ENCODE results near the gene SYNDIG1.

Gene SYNDIG1

DNA sequence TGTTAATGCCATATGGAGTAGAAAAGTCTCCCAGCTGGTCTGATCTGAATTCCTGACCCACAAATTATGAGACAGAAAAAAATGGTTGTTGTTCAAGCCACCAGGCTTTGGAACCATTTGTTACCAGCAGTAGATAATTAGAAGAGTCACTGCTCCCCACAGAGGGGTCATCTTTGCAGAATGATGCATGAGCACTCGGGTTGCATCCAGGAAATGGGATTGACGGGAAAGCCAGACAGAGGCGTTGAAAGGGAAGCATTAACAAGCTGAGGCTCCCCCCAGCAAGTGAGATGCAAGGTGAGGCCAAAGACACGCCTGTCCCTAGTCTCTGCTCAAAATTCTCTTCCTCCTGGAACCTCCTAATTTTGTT is 182.5 kb downstream of the SYNDIG1 start:
- no peak for FAIRE-seq
- no peak for DNase-seq (ENCODE audit: low spot score)

GRCh38 chr20:24653306-24653705 is 183.9 kb downstream of the SYNDIG1 start:
- FAIRE-seq (no peak), DNase-seq (ENCODE audit: low spot score) (no peak)

- FAIRE-seq: no peak
- no peak for DNase-seq (ENCODE audit: low spot score)
These were observed 185.0 kb downstream of the SYNDIG1 start for GRCh38 chr20:24654425-24654824.

DNA sequence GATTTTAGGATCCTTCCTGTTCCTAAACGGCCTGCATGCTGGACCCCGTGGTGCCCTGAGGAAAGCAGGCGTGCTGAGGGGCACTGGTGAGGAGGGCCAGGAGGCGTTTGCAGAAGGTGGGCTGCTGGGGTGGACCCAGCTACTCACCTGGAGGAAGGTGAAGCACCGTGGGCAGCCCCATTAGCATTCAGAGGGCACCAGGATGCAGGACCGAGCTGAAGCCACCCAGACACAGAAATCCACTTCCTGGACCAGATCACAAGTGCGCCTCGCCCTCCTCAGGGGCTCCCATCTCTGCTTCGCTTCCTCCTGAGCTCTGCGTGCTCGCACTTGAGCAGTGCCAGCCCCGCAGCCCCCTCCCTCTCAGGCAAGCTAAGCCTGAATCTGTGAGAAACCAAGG is 187.0 kb downstream of the SYNDIG1 start:
- DNase-seq (ENCODE audit: low spot score) (no peak), FAIRE-seq (no peak)

DNA sequence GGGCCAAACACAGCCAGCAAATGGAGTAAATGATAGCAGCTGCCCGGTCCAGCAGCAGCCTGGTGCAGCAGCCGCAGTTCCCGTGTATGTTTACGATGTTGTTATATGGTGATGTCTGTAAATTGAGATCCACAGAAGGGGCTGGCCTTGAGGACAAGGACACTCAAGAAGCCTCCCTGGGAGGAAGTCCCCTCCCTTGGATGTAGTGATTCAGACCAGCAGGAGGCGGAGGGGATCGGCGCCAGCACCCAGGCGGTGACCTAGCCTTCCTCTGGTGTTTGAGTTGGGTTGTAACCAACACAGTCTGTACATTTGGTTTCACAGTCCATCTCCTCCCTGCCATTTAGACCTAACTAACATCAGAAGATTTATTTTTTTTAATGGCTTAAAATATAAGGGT is 187.8 kb downstream of the SYNDIG1 start:
- FAIRE-seq: no peak
- DNase-seq (ENCODE audit: low spot score): no peak

- FAIRE-seq: no peak
- no peak for DNase-seq (ENCODE audit: low spot score)
These were observed 188.6 kb downstream of the SYNDIG1 start for GRCh38 chr20:24657878-24658620.

DNA sequence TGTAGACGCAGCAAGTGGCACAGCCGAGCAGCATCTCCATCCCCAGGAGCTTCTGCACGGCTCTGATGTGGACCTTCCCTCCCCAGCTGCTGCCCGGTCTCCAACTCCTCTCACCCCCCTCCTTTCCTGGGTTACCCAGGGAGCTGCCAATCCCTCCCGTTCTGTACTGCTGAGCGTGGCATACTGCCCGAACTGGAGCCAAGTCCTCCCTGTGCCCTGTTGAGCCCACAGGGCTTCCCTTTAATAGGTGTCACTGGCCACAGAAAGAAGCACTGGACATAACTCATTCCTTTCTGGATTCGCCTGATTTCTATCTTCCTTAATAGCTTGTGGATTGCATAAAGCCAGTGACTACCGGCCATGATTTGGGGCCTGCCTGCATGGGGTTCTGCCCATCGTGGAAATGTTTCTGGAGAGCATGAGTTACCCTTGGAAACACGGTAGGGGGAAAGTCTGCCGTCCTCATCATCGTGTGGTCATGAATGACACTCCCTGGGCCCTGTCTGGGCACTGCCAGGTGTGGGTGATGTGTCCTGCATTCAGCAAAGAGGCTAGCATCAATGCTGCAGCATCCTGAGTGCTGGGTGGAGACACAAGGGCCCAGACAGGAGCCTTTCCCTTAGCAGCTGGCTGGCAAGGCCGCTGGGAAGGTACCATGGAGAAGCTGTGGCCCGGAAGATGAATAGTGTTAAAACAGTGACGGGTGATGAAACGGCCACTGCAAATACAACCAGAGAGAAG is 189.7 kb downstream of the SYNDIG1 start:
- no peak for DNase-seq (ENCODE audit: low spot score)
- FAIRE-seq: no peak

- no peak for FAIRE-seq
- DNase-seq (ENCODE audit: low spot score): no peak
These were observed 190.4 kb downstream of the SYNDIG1 start for GRCh38 chr20:24659835-24660234.

DNA sequence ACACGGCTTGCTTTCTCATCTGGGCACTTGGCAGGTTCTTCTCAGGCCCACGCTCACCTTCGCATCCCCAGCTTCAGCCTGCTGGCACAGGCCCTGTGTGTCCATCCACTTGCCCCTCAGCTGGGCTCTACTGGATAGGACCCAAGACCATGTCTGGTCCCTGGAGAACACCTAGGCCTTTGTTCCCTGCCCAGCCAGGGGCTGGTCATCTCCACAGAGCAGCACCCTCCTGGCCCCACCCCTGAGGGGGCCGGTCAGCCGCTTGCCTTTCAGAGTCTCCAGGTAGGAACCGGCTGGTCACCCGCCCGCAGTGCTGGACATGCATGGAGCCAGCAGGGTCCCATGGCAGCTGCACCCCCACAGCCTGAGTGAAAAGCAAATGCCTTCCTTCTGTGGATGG is 191.2 kb downstream of the SYNDIG1 start:
- no peak for FAIRE-seq
- DNase-seq (ENCODE audit: low spot score): no peak

- no peak for FAIRE-seq
- DNase-seq (ENCODE audit: low spot score): no peak
These were observed 191.8 kb downstream of the SYNDIG1 start for GRCh38 chr20:24661255-24661654.

- DNase-seq (ENCODE audit: low spot score): no peak
- FAIRE-seq: no peak
These were observed 192.9 kb downstream of the SYNDIG1 start for GRCh38 chr20:24662322-24662721.

DNA sequence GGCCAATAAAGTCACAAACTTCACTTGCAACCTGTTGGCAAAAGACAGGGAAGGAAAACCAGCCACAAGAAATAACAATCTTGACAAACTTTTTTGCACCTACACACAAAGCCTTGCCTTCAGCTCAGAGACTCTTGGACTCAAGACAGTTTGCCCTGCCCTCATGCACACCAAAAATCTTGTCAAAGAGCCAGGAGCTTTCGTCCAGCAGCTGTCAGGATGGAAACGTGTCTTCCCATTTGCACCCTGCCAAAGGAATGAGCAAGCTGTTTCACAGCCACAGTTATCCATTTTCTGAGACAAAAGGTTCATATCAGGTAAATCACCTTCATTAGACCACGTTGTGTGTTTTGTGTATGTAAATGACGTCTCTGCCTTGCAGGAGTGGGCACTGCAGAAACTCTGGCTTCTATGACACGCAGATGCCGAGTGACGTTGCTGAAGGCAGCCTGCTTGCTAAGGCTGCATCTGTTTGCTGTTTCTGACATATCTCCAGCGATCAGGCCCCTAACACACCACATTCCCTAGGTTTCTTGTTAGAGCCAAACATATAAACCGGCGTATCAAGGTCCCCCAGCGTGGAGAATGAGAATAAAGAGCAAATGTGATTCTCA is 193.4 kb downstream of the SYNDIG1 start:
- no peak for FAIRE-seq
- no peak for DNase-seq (ENCODE audit: low spot score)

DNA sequence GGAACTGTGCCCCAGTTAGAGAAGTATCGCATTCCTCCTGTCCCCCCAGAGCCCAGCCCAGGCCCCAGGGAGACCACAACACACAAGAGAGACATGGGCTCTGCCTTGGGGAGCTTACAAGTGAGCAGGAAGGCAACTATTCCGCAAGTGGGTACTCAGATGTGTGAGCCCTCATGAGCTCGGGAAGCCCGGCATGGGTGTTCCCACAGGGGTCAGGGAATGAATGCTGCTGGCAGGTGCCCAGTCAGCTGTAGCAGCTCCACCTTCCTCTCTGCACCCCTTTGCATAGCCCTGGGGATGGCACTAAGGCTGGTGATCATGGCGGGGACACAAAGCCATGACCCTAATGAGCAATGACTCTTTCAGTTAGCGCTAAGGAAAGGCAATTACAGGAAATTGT is 194.1 kb downstream of the SYNDIG1 start:
- DNase-seq (ENCODE audit: low spot score) (no peak), FAIRE-seq (no peak)

GRCh38 chr20:24664266-24664986 is 195.0 kb downstream of the SYNDIG1 start:
- DNase-seq (ENCODE audit: low spot score) (no peak), FAIRE-seq (no peak)

DNA sequence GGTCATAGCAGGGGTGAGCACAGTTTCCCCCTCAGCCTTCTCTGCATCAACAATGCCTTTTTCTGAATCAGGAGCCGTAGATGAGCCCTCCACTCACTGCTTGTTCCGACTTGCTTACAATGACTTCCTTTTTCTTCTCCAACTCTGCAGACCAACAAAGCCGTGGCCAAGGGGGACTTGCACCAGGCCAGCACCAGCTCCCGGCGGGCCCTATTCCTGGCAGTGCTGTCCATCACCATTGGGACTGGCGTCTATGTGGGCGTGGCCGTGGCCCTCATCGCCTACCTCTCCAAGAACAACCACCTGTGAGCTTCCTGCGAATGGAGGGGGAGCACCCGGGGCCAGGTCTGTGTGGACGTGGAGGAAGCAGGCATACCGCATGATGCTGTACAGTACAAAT is 195.8 kb downstream of the SYNDIG1 start:
- FAIRE-seq (no peak), DNase-seq (ENCODE audit: low spot score) (no peak)

GRCh38 chr20:24665741-24666191 is 196.3 kb downstream of the SYNDIG1 start:
- DNase-seq (ENCODE audit: low spot score): no peak
- FAIRE-seq: no peak

GRCh38 chr20:24667689-24668383 is 198.4 kb downstream of the SYNDIG1 start:
- DNase-seq (ENCODE audit: low spot score) (no peak), FAIRE-seq (no peak)

DNA sequence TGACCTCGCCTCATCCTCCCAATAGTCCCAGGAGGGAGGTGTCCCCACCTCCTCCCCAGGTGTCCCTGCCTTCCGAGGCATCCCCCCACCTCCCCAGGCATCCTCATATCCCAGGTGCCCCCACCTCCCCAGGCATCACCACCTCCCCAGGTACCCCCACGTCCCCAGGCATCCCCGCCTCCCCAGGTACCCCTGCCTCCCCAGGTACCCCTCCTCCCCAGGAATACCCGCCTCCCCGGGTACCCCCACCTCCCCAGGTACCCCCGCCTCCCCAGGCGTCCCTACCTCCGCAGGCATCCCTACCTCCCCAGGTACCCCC is 198.9 kb downstream of the SYNDIG1 start:
- no peak for FAIRE-seq
- DNase-seq (ENCODE audit: low spot score): no peak

DNA sequence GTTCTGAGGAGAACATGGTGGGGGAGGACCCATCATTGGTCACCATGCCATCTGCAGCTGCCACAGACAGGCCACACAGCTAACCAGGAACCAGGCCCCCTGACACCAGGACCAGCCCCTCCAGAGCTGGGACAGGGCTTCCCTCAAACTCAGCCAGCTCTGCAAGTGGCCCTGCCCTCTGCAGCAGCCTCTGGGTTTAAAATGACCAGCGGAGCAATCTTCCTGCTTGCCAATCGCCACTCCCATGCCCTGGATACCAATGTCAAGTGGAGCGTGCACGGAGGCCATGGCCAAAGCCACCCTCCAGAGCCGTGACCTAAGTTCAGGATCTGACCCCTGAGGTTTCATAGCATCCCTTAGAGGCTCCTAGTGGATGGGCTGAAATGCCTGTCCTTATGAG is 199.4 kb downstream of the SYNDIG1 start:
- FAIRE-seq (no peak), DNase-seq (ENCODE audit: low spot score) (no peak)

GRCh38 chr20:24669701-24670100 is 200.3 kb downstream of the SYNDIG1 start:
- DNase-seq (ENCODE audit: low spot score) (no peak), FAIRE-seq (no peak)

DNA sequence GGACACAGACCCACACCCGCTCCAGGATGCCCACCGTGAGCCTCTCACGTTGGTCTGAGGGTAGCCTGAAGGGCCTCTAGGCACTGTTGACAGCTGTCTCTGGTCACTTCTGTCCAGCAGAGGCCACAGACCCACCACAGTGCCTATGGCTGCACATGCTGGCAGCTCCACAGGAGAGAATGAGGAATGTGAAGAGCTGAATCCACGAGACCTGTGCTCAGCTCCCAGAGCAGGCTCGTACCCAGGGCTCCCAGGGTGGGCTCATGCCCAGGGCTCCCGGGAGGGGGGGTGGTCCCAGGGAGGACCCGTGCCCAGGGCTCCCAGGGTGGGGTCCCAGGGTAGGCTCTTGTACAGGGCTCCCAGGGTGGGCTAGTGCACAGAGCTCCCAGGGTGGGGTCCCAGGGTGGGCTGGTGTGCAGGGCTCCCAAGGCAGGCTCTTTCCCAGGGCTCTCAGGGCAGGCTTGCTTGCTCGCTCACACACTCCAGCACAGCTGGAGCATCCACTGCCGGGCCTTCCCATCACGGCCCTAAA is 201.0 kb downstream of the SYNDIG1 start:
- DNase-seq (ENCODE audit: low spot score) (no peak), FAIRE-seq (no peak)
